Endometrial microvascular endothelial cells (primary cell): ENCODE results near the gene DEFB131A. TPM values are rescaled to one million over a fixed set of nuclear protein-coding genes. Genes with fewer than 3 reads are reported as not detected.
"Not testable (repeated sequence)": the region's sequence is repeated elsewhere in the genome, so short reads cannot be mapped to it uniquely, and the experiment has no call there.

Source experiments
- in situ Hi-C: cut with HindIII; loops from 2 replicates; pipeline ENCODE4 v1.10.0; 2017; ENCODE audit warnings: low sequenced_read_pairs, low pct_unique_long_range_greater_than_20kb; ENCODE audit errors: inconsistent ontology term
- total RNA-seq: library from RNA; depleted of rRNA; stranded (reverse); fragments of >200 nt; gene quantifications from one replicate; pipeline ENCODE4 v1.2.3, GENCODE V29; 2015; ENCODE audit errors: inconsistent ontology term

DEFB131A gene
- total RNA-seq = not detected

GRCh38 chr4:9444114-9444513, at the start of gene DEFB131A:
DEFB131A (plus strand) TSS chr4:9444414; CDS start chr4:9444534, 120 bp downstream.
- in situ Hi-C loops = not testable (repeated sequence)

- in situ Hi-C loops = not testable (repeated sequence)
Observed at GRCh38 chr4:9405774-9406173, 38.4 kb upstream of the DEFB131A start.

GRCh38 chr4:9406491-9406890, 37.7 kb upstream of the DEFB131A start:
- in situ Hi-C loops = not testable (repeated sequence)

- in situ Hi-C loops = no loop called here
Observed at GRCh38 chr4:9409793-9410192, 34.4 kb upstream of the DEFB131A start.

- in situ Hi-C loops = not testable (repeated sequence)
Observed at GRCh38 chr4:9421884-9422455, 22.2 kb upstream of the DEFB131A start.

GRCh38 chr4:9425916-9426315, 18.3 kb upstream of the DEFB131A start:
- in situ Hi-C loops = not testable (repeated sequence)

- in situ Hi-C loops = not testable (repeated sequence)
Observed at GRCh38 chr4:9430061-9430460, 14.2 kb upstream of the DEFB131A start.

GRCh38 chr4:9433320-9433719, 10.9 kb upstream of the DEFB131A start:
- in situ Hi-C loops = not testable (repeated sequence)

GRCh38 chr4:9436728-9437127, 7.5 kb upstream of the DEFB131A start:
- in situ Hi-C loops = not testable (repeated sequence)

GRCh38 chr4:9442355-9442754, 1.9 kb upstream of the DEFB131A start:
- in situ Hi-C loops = not testable (repeated sequence)

GRCh38 chr4:9444681-9445080, 467 bp downstream of the DEFB131A start:
- in situ Hi-C loops = not testable (repeated sequence)

GRCh38 chr4:9452251-9452650, 8.0 kb downstream of the DEFB131A start:
- in situ Hi-C loops = not testable (repeated sequence)

- in situ Hi-C loops = not testable (repeated sequence)
Observed at GRCh38 chr4:9454284-9454683, 10.1 kb downstream of the DEFB131A start.

GRCh38 chr4:9455046-9455445, 10.8 kb downstream of the DEFB131A start:
- in situ Hi-C loops = not testable (repeated sequence)

GRCh38 chr4:9479466-9479865, 35.3 kb downstream of the DEFB131A start:
- in situ Hi-C loops = not testable (repeated sequence)

- in situ Hi-C loops = not testable (repeated sequence)
Observed at GRCh38 chr4:9480066-9480465, 35.9 kb downstream of the DEFB131A start.

GRCh38 chr4:9482871-9483270, 38.7 kb downstream of the DEFB131A start:
- in situ Hi-C loops = not testable (repeated sequence)

- in situ Hi-C loops = not testable (repeated sequence)
Observed at GRCh38 chr4:9483682-9484081, 39.5 kb downstream of the DEFB131A start.

GRCh38 chr4:9486880-9487279, 42.7 kb downstream of the DEFB131A start:
- in situ Hi-C loops = not testable (repeated sequence)

GRCh38 chr4:9488796-9489195, 44.6 kb downstream of the DEFB131A start:
- in situ Hi-C loops = not testable (repeated sequence)

GRCh38 chr4:9490496-9490895, 46.3 kb downstream of the DEFB131A start:
- in situ Hi-C loops = not testable (repeated sequence)
